ENCODE measurements around the gene FAH.

GRCh38 chr15:80110920-80111319, 41.9 kb upstream of the FAH start:
- TF ChIP-seq CTCF (IDR thresholded peaks at IDR 0.05) = no peak
- TF ChIP-seq POLR2A (IDR thresholded peaks at IDR 0.05) = no peak

Measured in heart left ventricle (tissue), 13 donors.